ENCODE results near the gene OR14I1.
A peak's percentile ranks its signal among the peaks of the same experiment; 100 is the strongest.
"Not testable (repeated sequence)": the region's sequence is repeated elsewhere in the genome, so short reads cannot be mapped to it uniquely, and the experiment has no call there.

Gene OR14I1

GRCh38 chr1:248681651-248682050 lies 20.9 kb downstream of the OR14I1 start:
- DNase-seq = no peak

- peak in 1 of 2 experiments; percentile 3 for DNase-seq
Observed at GRCh38 chr1:248670003-248670402, 32.6 kb downstream of the OR14I1 start.

GRCh38 chr1:248663453-248664328 lies 38.9 kb downstream of the OR14I1 start:
- peak in 1 of 2 experiments; percentile 2 for DNase-seq

GRCh38 chr1:248656797-248657196 lies 45.8 kb downstream of the OR14I1 start:
- DNase-seq = not testable (repeated sequence)

GRCh38 chr1:248655354-248655753 lies 47.2 kb downstream of the OR14I1 start, which contains the start of gene OR2T27:
OR2T27 (minus strand) TSS chr1:248655528; CDS start chr1:248650884, 4,644 bp downstream.
- DNase-seq = not testable (repeated sequence)
